GM12873 (cell line): ENCODE results near the gene FAM76B.

Source experiments
- TF ChIP-seq, protein P1 (sequence below): IDR thresholded peaks from 2 replicates; pipeline ENCODE4 v1.5.1; 2012; ENCODE audit warnings: low read depth, mild to moderate bottlenecking, moderate library complexity, low read length, control low read depth; ENCODE audit not compliant: insufficient read depth; ENCODE audit errors: missing control alignments

FAM76B gene

DNA sequence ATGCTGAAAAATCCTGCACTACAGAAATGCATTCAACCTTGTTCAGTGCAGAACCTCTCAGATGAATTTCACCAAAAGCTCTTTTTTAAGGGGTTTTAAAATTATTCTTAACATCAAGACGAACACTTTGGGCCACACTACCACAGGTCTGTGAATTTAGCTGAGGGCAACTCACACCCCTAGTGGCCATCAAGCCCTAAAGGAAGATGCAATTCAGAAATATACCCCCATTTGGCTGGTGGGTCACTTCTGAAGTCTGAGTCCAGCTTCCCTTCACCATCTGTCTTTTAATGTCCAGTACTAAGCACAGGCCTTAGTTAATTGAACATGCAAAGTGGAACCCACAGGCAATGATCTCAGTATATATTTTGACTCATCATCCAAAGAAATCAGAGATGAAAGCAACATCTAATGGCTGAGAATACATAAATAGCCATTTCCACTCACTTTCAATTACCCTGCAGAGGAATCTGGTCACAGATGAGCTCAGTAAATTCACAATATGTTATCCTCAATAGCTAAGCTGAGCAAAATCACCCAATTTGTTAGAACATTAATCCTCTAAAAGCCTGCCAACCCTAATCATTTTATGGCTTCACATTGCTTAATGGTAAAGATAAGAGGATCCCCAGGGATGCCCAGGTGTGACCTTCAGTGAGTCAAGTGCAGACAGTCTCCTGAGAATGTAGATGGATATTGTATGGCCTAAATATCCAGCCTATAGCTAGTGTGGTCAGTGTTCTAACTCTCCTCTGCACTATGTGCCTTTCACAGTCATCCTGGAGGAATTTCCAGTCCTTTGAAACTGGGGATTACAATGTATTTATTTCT, 50.3 kb downstream of the FAM76B start:
- TF ChIP-seq, protein P1, sequence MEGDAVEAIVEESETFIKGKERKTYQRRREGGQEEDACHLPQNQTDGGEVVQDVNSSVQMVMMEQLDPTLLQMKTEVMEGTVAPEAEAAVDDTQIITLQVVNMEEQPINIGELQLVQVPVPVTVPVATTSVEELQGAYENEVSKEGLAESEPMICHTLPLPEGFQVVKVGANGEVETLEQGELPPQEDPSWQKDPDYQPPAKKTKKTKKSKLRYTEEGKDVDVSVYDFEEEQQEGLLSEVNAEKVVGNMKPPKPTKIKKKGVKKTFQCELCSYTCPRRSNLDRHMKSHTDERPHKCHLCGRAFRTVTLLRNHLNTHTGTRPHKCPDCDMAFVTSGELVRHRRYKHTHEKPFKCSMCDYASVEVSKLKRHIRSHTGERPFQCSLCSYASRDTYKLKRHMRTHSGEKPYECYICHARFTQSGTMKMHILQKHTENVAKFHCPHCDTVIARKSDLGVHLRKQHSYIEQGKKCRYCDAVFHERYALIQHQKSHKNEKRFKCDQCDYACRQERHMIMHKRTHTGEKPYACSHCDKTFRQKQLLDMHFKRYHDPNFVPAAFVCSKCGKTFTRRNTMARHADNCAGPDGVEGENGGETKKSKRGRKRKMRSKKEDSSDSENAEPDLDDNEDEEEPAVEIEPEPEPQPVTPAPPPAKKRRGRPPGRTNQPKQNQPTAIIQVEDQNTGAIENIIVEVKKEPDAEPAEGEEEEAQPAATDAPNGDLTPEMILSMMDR: peak; percentile 40

DNA sequence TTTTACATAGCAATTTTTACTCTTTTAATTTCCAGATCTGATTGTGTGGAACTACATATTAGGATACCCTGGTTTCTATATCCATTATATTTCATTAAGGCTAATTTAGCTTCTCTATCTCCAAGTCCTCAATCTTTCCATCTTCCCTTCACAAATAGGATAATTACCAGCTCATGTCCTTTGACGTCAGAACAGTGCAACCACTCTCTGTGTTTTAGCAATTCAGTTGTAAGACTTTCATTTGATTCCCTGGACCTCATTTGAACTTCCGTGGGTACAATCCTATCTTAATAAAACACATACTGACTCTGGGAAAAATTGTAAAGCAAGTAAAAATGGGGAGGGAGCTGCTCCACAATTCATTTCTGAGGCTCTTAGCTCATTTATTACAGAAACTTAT, 52.8 kb downstream of the FAM76B start:
- TF ChIP-seq, protein P1: no peak

DNA sequence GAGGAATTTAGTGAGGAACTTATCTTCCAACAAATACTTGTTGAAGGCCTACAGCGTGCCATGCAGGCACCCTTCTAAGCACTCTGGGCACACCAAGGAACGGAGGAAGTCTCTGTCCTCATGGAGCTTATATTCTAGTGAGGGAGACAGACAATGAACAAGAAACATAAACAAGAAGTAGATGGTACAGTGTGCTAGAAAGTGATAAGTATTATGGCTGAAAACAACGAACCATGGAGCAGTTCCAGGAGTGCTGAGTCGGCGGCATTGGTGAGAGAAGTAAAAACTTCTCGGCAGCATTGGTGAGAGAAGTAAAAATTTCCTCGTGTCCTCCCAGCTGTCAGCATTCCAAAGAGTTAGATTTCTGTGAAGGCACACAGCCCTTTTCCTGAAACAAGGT, 53.2 kb downstream of the FAM76B start:
- TF ChIP-seq, protein P1: no peak

DNA sequence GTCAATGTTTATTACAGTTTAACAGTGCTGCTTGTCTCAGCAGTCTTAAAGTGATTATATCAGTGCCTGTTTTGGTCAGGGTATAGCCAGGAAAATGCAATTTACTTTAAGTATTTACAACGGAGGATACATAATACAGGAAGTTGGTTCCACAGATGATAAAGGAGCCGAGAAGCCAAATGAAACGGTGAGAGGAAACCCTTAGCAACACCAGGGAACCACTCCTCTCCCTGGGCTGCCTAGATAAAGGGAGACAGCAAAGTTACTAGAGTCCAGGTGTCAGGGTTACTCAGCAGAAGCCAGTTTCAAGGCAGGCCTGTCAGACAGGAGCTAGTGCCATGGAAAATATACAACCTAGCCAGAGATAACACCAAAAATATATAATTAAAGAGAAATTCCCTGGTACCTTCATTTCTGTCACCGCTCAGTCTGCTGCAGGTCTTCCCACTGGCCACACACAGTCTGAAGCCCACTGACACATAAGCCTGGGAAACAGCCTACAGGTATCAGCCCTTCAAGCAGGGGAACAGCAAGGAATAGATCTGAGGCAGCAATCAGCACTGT, 55.5 kb downstream of the FAM76B start:
- TF ChIP-seq, protein P1: no peak

DNA sequence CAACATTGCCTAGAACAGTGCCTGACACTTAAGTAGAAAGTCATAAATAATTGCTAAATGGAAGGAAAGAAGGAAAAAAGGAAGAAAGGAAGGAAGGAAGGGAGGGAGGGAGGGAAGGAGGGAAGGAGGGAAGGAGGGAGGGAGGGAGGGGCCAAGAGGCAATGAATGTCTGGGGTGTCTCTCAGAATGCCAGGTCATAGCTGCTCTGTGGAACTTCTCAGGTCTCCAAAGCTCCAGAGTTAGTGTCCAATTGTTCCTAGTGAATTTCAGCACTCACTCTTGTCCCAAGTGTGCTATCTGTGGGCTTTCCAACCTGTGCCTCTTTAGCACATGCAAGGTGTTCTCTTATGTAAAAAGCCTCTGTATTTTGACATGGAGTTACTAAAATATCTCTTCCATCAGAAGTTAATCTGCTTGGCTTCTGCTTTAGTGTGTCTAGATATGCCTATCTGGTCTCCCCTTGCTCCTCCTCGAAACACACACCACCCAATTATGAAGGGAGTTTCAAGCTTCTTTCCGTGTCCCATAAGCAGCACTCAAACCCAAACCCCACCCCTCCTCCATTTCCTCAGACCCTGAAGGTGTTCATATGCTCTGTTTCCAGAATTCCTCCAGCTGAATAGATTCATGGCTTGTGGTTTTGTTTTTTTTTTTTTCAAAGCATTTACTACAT, 56.5 kb downstream of the FAM76B start:
- TF ChIP-seq, protein P1: no peak

DNA sequence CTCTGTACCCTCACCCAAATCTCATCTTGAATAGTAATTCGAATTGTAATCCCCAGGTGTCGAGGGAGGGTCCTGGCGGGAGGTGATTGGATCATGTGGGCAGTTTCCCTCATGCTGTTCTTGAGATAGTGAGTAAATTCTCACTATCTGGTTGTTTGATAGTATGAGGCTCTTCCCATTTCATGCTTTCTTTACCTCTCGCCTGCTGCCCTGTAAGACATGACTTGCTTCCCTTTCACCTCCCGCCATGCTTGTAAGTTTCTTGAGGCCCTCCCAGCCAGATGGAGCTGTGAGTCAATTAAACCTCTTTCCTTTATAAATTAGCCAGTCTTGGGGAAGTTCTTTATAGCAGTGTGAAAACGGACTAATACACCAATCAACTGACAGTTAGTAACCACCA, 60.1 kb downstream of the FAM76B start:
- TF ChIP-seq, protein P1: no peak

DNA sequence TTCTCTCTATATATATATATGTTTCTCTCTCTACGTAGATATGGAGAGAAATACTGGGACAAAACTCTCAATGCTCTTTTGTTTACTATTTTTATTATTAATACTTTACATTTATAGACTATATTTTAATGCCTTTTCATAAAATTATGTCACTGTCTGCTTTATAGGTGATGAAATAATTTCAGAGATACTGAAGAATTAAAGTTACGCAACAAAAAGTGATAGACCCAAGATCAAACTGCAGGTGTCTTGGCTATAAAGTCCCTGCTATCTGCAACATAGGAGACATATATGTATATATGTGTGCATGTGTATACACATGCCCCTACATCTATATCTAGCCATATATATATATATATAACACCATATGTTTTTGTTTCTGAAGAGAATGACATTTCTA, 60.8 kb downstream of the FAM76B start:
- TF ChIP-seq, protein P1: no peak
